Fibroblast of mammary gland (primary cell): ENCODE measurements around the gene MYO16.

ENCODE experiments used
- DNase-seq: peaks from one replicate; pipeline ENCODE4 v3.0.0-alpha.2; 2010; ENCODE audit warnings: low read depth
- H3K4me3 ChIP-seq: 2 replicates; pipeline ENCODE4 v1.5.1; 2011; ENCODE audit warnings: low read depth, mild to moderate bottlenecking, low read length, moderate library complexity; ENCODE audit not compliant: control insufficient read depth
- CTCF ChIP-seq: conservative IDR thresholded peaks from 2 replicates; pipeline ENCODE4 v1.5.1; 2011; ENCODE audit warnings: low read depth, low read length, inconsistent platforms; ENCODE audit not compliant: control insufficient read depth, insufficient read depth

MYO16 gene

GRCh38 chr13:108629988-108630387, 577 bp downstream of the MYO16 start:
- H3K4me3 ChIP-seq = no peak overlapping the region
- no peak for DNase-seq
- no peak for TF ChIP-seq CTCF

DNA sequence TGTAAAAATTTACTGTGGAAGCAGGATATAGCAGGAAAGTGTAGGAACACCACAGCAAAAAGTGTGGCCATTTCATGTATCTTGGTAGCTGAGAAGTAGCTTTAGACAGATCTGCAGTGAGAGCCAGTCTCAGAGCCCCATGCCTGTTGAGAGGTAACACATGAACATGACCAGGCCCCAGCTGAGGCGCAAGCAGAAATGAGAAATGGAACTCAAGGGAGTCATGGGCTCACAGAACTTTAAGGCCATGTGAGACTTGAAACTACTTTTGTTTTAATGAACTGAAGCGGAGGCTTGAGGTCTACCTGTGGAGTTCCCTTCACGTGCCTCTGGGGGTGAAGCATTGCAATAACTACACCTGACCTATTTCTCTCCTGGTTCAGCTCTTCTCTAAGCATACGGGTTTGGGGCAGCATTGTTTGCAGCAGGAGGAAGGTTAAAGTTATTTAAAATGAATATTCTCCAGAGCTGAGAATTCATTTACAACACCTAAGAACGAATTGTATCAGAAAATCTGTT, 3.3 kb downstream of the MYO16 start:
- no peak for DNase-seq
- TF ChIP-seq CTCF = no peak
- no peak overlapping the region for H3K4me3 ChIP-seq

- TF ChIP-seq CTCF = no peak
- DNase-seq = no peak
- no peak overlapping the region for H3K4me3 ChIP-seq
Measured at GRCh38 chr13:108638901-108639300, 9.5 kb downstream of the MYO16 start.

DNA sequence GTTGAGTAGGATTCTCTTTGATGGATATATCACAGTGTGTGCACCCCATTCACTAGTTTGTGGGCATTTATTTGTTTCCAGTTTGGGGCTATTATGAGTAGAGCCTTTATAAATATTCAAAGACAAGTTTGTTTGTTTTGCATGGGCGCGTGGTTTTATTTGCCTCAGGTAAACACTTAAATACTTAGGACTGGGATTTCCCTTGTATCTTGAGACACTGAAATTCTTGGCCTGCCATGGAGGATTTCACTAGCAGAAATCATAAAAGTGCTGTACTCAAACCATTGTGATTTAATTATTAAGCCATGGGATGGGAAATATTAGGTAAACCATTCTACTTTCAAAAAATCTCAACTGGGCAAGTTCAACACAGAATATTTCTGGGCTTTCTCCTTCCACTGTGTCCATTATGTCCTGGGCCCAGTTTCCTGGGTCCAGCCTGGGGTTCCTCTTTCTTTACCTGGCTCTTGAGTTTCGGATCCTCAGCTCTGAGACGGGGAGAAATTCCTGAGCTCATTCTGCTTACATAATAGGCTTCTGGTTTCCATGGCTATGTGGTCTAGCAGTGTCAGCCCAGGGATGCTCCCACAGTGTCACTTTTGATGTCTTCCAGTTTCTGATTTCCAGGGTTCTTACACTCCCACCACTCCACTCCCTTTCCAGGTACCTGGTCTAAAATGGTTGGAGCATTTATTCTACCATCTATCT, 14.4 kb downstream of the MYO16 start:
- no peak for TF ChIP-seq CTCF
- no peak for DNase-seq
- no peak overlapping the region for H3K4me3 ChIP-seq

DNA sequence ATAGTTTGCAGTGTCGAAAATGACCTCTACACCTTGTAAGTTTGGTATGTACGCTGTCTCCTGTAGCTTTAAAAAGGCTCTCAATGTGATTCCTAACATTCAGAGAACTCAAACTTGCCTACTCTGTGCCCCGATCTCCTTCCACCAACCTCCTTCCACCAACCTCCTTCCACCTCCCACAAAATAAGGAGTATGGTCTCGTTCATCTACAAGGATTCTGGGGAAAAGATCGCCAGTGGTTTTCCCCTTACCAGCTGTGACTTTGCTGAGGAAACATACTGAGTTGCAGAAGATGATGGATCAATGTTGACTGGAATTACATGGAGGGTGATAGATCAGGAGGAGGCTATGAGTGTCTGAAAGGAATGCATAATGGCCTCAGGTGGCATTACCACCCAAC, 16.0 kb downstream of the MYO16 start:
- no peak for TF ChIP-seq CTCF
- DNase-seq = no peak
- no peak overlapping the region for H3K4me3 ChIP-seq

- no peak for DNase-seq
- TF ChIP-seq CTCF = no peak
- no peak overlapping the region for H3K4me3 ChIP-seq
Measured at GRCh38 chr13:108650271-108650670, 20.9 kb downstream of the MYO16 start.
